RCC 7860 (cell line): ENCODE results near the gene HABP4.

ENCODE experiments used
- DNase-seq: peaks from one replicate; pipeline ENCODE4 v3.0.0-alpha.2; 2015; ENCODE audit warnings: low spot score
- FAIRE-seq: peaks from 2 replicates; lab custom pipeline; 2012; peaks lifted over from hg19 to GRCh38; lab: Jason Lieb, UNC

The HABP4 gene

GRCh38 chr9:96449845-96450612, at the start of gene HABP4:
Gene HABP4, plus strand, starts transcription at chr9:96450169. Its CDS starts 111 bp downstream, at chr9:96450280.
- DNase-seq: peak; percentile 89
- no peak for FAIRE-seq

GRCh38 chr9:96408409-96409280, 41.3 kb upstream of the HABP4 start:
- FAIRE-seq: no peak
- no peak for DNase-seq

DNA sequence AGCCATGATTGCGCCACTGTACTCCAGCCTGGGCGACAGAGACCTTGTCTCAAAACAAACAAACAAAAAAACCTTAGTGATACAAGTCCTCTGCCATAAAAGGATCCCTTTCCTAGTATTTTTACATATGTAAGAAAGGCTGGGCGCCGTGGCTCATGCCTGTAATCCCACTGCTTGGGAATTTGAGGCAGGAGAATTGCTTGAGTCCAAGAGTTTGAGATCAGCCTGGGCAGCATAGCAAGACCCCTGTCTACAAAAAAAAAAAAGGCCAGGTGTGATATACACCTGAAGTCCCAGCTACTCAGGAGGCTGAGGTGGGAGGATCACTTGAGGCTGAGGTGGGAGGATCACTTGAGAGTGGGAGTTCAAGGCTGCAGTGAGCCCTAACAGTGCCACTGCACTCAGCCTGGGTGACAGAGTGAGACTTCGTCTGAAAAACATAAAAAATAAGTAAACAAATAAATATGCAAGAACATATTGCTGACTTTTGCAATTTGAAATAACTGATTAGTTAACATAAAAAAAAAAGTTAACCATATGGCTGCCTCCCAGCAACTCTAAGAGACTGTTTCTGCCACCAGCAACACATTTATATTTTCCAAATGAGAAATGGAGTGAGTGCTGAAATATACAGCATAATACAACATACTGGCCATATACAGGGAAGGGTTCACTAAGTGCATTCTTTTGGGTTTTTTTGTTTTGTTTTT, 38.7 kb upstream of the HABP4 start:
- no peak for FAIRE-seq
- no peak for DNase-seq

GRCh38 chr9:96412174-96412913, 37.6 kb upstream of the HABP4 start:
- no peak for FAIRE-seq
- DNase-seq: no peak

DNA sequence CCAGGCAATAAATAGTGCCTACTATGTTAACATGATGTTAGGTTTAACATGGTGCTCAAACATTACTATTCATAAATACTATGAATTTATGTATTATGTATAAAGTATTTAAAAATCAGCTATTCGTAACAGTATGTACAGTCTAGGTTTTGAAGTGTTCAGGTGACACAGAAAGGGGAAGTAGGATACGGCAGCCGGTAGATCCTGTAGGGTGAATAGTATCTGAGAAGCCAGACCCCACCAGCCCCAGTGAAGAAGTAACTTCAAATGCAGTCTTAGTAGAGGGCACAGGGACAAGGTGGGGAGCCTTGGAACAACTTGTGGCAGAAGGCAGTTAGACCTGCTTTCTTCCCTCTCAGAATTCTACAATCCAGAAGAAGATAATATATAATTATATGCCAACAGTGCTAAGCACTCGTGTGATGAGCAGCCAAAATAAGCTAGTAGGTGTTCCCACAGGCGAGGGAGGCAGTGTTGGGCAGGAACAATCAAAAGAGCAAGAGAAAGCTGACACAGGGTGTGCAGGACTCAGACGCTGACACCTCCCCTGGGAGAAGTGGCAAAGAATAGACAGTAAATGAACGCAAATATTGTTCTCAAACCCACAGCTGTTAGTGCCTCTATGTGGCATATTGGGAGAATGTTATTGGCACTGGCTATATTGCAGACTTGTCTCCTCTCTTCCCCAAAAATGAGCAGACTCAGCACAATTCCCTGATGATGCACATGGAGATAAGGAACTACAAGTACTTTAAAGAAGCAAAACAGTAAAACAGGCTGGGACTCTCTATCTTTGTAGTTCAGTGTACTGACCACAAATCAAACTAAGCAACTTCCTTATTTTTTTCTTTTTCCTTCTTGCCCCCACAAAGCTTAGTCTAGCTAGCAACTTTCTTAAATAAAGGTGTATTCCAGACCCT, 36.4 kb upstream of the HABP4 start:
- FAIRE-seq (no peak), DNase-seq (no peak)

- FAIRE-seq: no peak
- DNase-seq: peak; percentile 71
Measured at GRCh38 chr9:96417051-96417586, 32.9 kb upstream of the HABP4 start.

DNA sequence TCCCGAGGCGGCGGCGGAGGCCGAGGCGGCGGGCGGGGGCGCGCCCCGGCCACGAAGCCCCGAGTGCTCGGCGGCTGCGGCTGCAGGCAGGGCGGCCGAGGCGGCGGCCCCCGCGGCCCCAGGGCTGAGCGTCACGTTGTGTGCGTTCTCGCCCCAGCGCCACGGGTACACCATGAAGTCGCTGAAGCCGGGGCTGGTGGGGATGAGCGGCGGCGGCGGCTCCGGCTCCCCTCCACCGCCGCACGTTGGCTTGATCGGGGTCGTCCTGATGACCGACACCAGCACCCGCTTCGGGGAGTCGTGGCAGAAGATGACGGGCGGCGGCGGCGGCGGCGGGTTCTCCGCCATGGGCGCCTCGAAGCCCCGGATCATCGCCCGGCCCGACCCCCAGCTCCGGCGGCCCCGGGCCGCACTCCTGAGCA, 32.3 kb upstream of the HABP4 start:
- no peak for FAIRE-seq
- DNase-seq: no peak

- peak; percentile 96 for DNase-seq
- FAIRE-seq: peak; percentile 27
Measured at GRCh38 chr9:96418083-96418919, 31.7 kb upstream of the HABP4 start, which contains the start of gene ZNF367. Gene ZNF367, minus strand, starts transcription at chr9:96418370. Its CDS starts 338 bp downstream, at chr9:96418032.

DNA sequence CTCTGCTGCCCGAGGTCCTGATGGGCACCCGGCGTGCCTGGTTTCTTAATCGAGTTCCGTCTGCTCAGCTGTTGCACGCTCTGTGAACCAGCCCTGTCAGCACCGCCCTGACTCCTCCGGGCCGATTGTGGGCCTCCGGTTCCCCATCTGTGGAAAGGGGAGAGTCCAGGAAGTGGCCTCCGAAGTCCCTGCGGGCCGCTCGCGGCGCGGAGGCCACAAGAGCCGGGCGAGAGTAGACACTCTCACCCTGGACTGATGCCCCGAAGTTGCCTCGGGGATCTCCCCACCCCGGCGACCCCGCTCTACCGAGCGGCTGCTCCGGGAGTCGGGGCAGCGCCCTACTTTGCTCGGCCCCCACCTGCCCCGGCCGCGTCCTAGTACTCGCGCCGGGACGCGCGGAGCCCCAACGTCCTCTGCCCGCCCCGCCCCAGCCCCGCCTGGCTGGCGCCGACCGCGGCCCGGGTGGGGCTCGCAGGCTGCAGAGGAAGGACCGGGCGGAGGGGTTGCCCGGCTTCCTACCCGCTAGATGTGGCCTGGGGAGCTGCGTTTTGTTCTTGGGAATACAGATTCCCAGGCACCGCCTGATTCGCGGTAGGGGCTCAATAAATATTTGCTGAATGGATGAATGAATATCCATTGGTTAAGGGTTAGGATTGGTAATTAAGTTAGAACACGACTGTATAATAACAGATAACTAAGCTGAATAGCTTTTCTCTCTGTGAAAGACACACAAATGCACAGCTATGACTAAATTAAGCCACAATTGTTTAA, 30.9 kb upstream of the HABP4 start:
- peak; percentile 52 for FAIRE-seq
- DNase-seq: peak; percentile 89

- DNase-seq (no peak), FAIRE-seq (no peak)
Measured at GRCh38 chr9:96419691-96419969, 30.3 kb upstream of the HABP4 start.

DNA sequence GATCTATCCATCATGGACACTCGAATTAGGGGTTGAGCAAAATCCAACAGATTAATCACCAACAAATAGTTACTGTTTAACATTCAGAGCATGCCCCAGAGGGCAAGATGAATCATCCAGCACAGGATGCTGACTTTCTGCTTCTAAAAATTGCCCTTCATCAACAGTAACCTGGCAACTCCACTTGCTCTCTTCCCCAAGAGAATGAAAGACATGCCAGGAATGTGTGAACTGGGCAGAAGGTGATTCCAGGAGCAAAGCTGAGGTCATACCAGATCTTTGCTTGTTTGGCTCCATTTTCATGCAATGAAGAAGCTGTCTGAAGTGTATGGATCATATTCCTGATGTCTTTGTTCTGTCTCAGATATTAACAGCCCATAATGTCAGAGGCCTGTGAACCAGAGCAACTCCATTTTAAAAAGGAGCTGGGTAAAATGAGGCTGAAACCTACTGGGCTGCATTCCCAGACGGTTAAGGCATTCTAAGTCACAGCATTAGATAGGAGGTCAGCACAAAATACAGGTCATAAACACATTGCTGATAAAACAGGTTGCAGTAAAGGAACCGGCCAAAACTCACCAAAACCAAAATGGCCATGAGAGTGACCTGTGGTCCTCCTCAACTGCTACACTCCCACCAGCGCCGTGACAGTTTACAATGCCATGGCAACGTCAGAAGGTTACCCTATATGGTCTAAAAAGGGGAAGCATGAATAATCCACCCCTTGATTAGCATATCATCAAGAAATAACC, 29.3 kb upstream of the HABP4 start:
- FAIRE-seq (peak; percentile 99), DNase-seq (peak; percentile 100)

DNA sequence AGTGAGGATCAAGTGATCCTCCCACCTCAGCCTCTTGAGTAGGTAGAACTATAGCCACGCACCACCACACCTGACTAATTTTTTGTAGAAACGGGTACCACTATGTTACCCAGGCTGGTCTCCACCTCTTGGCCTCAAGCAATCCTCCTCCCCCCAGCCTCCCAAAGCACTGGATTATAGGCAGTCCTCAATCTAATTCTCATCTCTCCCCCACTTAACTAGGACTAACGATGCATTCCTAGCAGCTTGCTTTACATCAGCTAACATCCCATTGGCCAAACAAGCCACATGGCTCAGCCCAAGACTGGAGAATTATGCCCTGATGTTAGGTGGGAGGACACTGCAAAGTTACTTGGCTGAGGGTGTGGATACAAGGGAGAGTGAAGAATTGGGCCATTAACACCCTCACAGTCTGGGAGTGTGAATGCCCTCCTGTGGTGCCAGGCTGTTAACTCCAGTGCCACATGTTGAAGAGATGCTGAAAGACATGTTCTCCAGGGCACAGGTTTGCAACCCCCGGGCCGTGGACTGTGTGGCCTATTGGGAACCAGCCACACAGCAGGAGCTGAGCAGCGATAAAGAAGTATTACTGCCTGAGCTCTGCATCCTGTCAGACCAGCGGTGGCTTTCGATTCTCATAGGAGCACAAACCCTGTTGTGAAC, 26.5 kb upstream of the HABP4 start:
- DNase-seq: no peak
- FAIRE-seq: no peak

GRCh38 chr9:96423985-96424336, 26.0 kb upstream of the HABP4 start:
- no peak for FAIRE-seq

DNA sequence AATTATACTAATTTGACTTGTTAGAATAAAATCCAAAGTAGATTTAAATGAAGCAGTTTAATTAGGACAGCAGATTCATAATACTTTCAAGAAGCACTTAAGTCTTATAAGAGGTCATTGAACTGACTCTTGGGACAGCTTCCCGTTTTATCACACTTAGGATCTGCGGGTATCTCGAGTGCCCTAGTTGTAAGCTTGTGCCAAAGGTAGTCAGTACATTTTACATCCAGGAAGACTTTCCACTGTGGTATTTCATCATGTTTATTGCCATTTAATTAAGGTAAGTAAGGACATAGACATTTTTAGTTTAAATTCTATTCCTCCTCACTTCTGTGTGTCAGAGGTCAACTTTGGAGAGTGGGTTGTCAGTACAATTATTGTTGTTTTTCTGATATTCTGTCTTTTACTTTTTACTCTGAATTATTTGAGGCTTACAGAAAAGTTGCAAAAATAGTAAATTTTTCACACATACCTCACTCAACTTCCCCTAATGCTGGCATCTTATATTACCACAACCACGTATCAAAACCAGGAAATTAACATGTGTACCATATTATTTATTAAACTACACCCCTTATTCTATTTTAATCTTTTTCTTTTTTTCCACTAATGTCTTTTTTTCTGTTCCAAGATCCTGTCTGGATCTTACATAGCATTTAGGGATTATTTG, 24.3 kb upstream of the HABP4 start:
- no peak for FAIRE-seq
- DNase-seq: no peak

More at GRCh38 chr9:96423985-96424336, 26.0 kb upstream of the HABP4 start:
- no peak for DNase-seq

DNA sequence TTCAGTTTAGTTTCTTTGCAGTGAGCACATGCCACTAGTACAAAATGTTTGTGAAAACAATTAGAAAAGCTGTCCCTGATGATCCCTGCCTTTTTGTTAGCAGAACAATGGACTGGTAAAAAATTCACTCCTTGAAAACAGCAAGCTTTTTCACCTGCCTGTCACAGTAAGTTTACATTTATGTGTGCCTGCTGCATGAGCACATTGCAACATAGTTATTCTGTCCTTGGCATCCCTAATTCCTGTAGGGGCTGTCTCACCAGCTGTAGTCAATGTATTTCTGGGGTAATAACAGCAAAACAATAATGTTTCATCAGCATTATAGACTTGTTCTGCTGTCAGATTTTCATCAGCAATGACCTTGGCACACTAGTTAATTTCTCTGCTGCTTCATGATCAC, 20.2 kb upstream of the HABP4 start:
- FAIRE-seq (no peak), DNase-seq (no peak)

GRCh38 chr9:96430377-96430776, 19.6 kb upstream of the HABP4 start:
- no peak for FAIRE-seq
- no peak for DNase-seq
